Fibroblast of lung (primary cell): ENCODE data around the gene CDKN3.

Source experiments
- CTCF ChIP-seq, 2 donors: IDR thresholded peaks in 1 of 2; conservative IDR thresholded peaks in 1 of 2; 1 replicate in 1 of 2; 2 replicates in 1 of 2; pipeline ENCODE4 v1.5.1; 2011 to 2012; ENCODE audit warnings: low read length in 2 of 2, control low read depth in 1 of 2, inconsistent platforms in 1 of 2, low read depth in 1 of 2, mild to moderate bottlenecking in 1 of 2
- EZH2 ChIP-seq: IDR thresholded peaks from 2 replicates; pipeline ENCODE4 v1.5.1; 2012; ENCODE audit warnings: low read length, control low read depth, mild to moderate bottlenecking; ENCODE audit errors: missing control alignments

GRCh38 chr14:54366736-54367735 is 29.8 kb upstream of the CDKN3 start:
- TF ChIP-seq CTCF (conservative IDR thresholded peaks at IDR 0.05 in 1 of 2, IDR thresholded peaks at IDR 0.05 in 1 of 2; ENCODE audit: low read depth in 1 of 2, low read length in 2 of 2) (peak; percentile 64 to 76), EZH2 (no peak)
